ENCODE data around the gene HRH4.

HRH4 gene

GRCh38 chr18:24460388-24460787 lies at the start of gene HRH4:
TSS of gene HRH4 (plus strand) at chr18:24460637. CDS start at chr18:24460729, 92 bp downstream.
- DNase-seq (ENCODE audit: low read depth) = no peak

- DNase-seq (ENCODE audit: low read depth) = peak; percentile 20
Measured at GRCh38 chr18:24413148-24413547, 47.3 kb upstream of the HRH4 start.

- DNase-seq (ENCODE audit: low read depth) = no peak
Measured at GRCh38 chr18:24414349-24415003, 46.0 kb upstream of the HRH4 start.

GRCh38 chr18:24417480-24417879 lies 43.0 kb upstream of the HRH4 start:
- DNase-seq (ENCODE audit: low read depth) = no peak

GRCh38 chr18:24420551-24420950 lies 39.9 kb upstream of the HRH4 start:
- no peak for DNase-seq (ENCODE audit: low read depth)

- peak; percentile 52 for DNase-seq (ENCODE audit: low read depth)
Measured at GRCh38 chr18:24421831-24422230, 38.6 kb upstream of the HRH4 start.

- no peak for DNase-seq (ENCODE audit: low read depth)
Measured at GRCh38 chr18:24426073-24426397, 34.4 kb upstream of the HRH4 start.

GRCh38 chr18:24426398-24427294 lies 33.8 kb upstream of the HRH4 start, which contains the start of gene IMPACT:
TSS of gene IMPACT (plus strand) at chr18:24426670. CDS start at chr18:24426757, 87 bp downstream.
- peak; percentile 85 for DNase-seq (ENCODE audit: low read depth)

GRCh38 chr18:24427484-24427883 lies 33.0 kb upstream of the HRH4 start:
- peak; percentile 43 for DNase-seq (ENCODE audit: low read depth)

GRCh38 chr18:24428709-24429108 lies 31.7 kb upstream of the HRH4 start:
- no peak for DNase-seq (ENCODE audit: low read depth)

- no peak for DNase-seq (ENCODE audit: low read depth)
Measured at GRCh38 chr18:24429188-24429587, 31.2 kb upstream of the HRH4 start.

- DNase-seq (ENCODE audit: low read depth) = no peak
Measured at GRCh38 chr18:24432618-24433017, 27.8 kb upstream of the HRH4 start.

- no peak for DNase-seq (ENCODE audit: low read depth)
Measured at GRCh38 chr18:24436939-24437338, 23.5 kb upstream of the HRH4 start.

- DNase-seq (ENCODE audit: low read depth) = no peak
Measured at GRCh38 chr18:24443870-24444269, 16.6 kb upstream of the HRH4 start.

GRCh38 chr18:24446453-24446852 lies 14.0 kb upstream of the HRH4 start:
- DNase-seq (ENCODE audit: low read depth) = no peak

GRCh38 chr18:24446953-24447538 lies 13.4 kb upstream of the HRH4 start:
- DNase-seq (ENCODE audit: low read depth) = no peak

- no peak for DNase-seq (ENCODE audit: low read depth)
Measured at GRCh38 chr18:24447961-24448360, 12.5 kb upstream of the HRH4 start.

GRCh38 chr18:24456549-24456948 lies 3.9 kb upstream of the HRH4 start:
- DNase-seq (ENCODE audit: low read depth) = no peak

GRCh38 chr18:24459772-24460171 lies 665 bp upstream of the HRH4 start:
- DNase-seq (ENCODE audit: low read depth) = no peak

GRCh38 chr18:24461996-24462395 lies 1.6 kb downstream of the HRH4 start:
- no peak for DNase-seq (ENCODE audit: low read depth)

- DNase-seq (ENCODE audit: low read depth) = no peak
Measured at GRCh38 chr18:24462838-24463775, 2.7 kb downstream of the HRH4 start.

- DNase-seq (ENCODE audit: low read depth) = no peak
Measured at GRCh38 chr18:24465486-24465885, 5.0 kb downstream of the HRH4 start.

Data from fibroblast of gingiva (primary cell).